GM23338 (cell line): ENCODE data around the gene ZNF469. TPM values are rescaled to one million over a fixed set of nuclear protein-coding genes. Genes with fewer than 3 reads are reported as not detected.

Source experiments
- ATAC-seq: fragments of 200-7000 bp; cut with Tn5 transposase; 3 replicates; pipeline ENCODE4 v1.9.1; 2020
- DNase-seq: peaks from one replicate; pipeline ENCODE4 v3.0.0-alpha.2; 2015; ENCODE audit warnings: low spot score
- H2AFZ ChIP-seq: fragments of 200-600 bp; sonication (generic); 2 replicates; pipeline ENCODE4 v1.8.0; 2016; ENCODE audit warnings: antibody characterized with exemption, mild to moderate bottlenecking, moderate library complexity
- H3F3A ChIP-seq: fragments of 200-600 bp; sonication (generic); replicated peaks from 2 replicates; pipeline ENCODE4 v1.8.0; 2017; ENCODE audit warnings: antibody characterized with exemption, mixed run types, low read depth
- H3K27ac ChIP-seq: fragments of 200-600 bp; sonication (generic); 2 replicates; pipeline ENCODE4 v1.6.1; 2016; ENCODE audit warnings: low read depth
- H3K27me3 ChIP-seq: fragments of 200-600 bp; sonication (generic); 2 replicates; pipeline ENCODE4 v1.8.0; 2016; ENCODE audit warnings: mild to moderate bottlenecking, mixed run types, moderate library complexity; ENCODE audit not compliant: insufficient read depth
- H3K36me3 ChIP-seq: fragments of 200-600 bp; sonication (generic); 2 replicates; pipeline ENCODE4 v1.8.0; 2016; ENCODE audit warnings: mild to moderate bottlenecking; ENCODE audit not compliant: insufficient read depth
- H3K4me1 ChIP-seq: fragments of 200-600 bp; sonication (generic); 2 replicates; pipeline ENCODE4 v1.8.0; 2016; ENCODE audit warnings: mild to moderate bottlenecking, moderate library complexity; ENCODE audit not compliant: insufficient read depth
- H3K4me2 ChIP-seq: fragments of 200-600 bp; sonication (generic); 2 replicates; pipeline ENCODE4 v1.7.1; 2017; ENCODE audit warnings: mixed run types
- H3K4me3 ChIP-seq: fragments of 200-600 bp; sonication (generic); 2 replicates; pipeline ENCODE4 v1.6.1; 2016; ENCODE audit warnings: mixed run types
- H3K79me2 ChIP-seq: fragments of 200-600 bp; sonication (generic); replicated peaks from 2 replicates; pipeline ENCODE4 v1.8.0; 2017; ENCODE audit warnings: mild to moderate bottlenecking; ENCODE audit not compliant: insufficient read depth
- H3K9me2 ChIP-seq: fragments of 200-600 bp; sonication (generic); 2 replicates; pipeline ENCODE4 v1.8.0; 2017; ENCODE audit not compliant: insufficient read depth
- H4K20me1 ChIP-seq: fragments of 200-600 bp; sonication (generic); replicated peaks from 2 replicates; pipeline ENCODE4 v1.8.0; 2017; ENCODE audit warnings: mild to moderate bottlenecking; ENCODE audit not compliant: insufficient read depth
- H3K27ac Mint-ChIP-seq: 2 replicates; pipeline ENCODE4 v1.8.0; 2020; ENCODE audit warnings: inconsistent platforms, mild to moderate bottlenecking, moderate library complexity, mixed read lengths
- H3K27me3 Mint-ChIP-seq: 3 replicates; pipeline ENCODE4 v1.8.0; 2022; ENCODE audit warnings: low read depth, mild to moderate bottlenecking, moderate library complexity, mixed read lengths, inconsistent platforms; ENCODE audit not compliant: insufficient read depth, poor library complexity
- H3K36me3 Mint-ChIP-seq: 3 replicates; pipeline ENCODE4 v1.8.0; 2021; ENCODE audit warnings: low read depth, mild to moderate bottlenecking, inconsistent platforms, moderate library complexity, mixed read lengths
- H3K4me1 Mint-ChIP-seq: 3 replicates; pipeline ENCODE4 v1.8.0; 2020; ENCODE audit warnings: mild to moderate bottlenecking, inconsistent platforms, mixed read lengths
- H3K4me3 Mint-ChIP-seq: 3 replicates; pipeline ENCODE4 v1.8.0; 2021; ENCODE audit warnings: moderate library complexity, mild to moderate bottlenecking, inconsistent platforms, mixed read lengths
- H3K9me3 Mint-ChIP-seq: 3 replicates; pipeline ENCODE4 v1.8.0; 2020; ENCODE audit warnings: moderate library complexity, mild to moderate bottlenecking, inconsistent platforms, mixed read lengths
- CREB1 ChIP-seq: fragments of 250-450 bp; sonication (Bioruptor Pico); IDR thresholded peaks from 2 replicates; pipeline ENCODE4 v1.5.0; 2020; ENCODE audit warnings: low read depth, mild to moderate bottlenecking, moderate library complexity
- ETS1 ChIP-seq: IDR thresholded peaks from 2 replicates; pipeline ENCODE4 v1.6.1; 2016; ENCODE audit warnings: antibody characterized with exemption
- EZH2phosphoT487 ChIP-seq: fragments of 200-600 bp; sonication (generic); IDR thresholded peaks from one replicate; pipeline ENCODE4 v1.8.1; 2018; ENCODE audit warnings: antibody characterized with exemption; ENCODE audit not compliant: unreplicated experiment
- JUNB ChIP-seq: IDR thresholded peaks from one replicate; pipeline ENCODE4 v1.6.1; 2016; ENCODE audit warnings: antibody characterized with exemption; ENCODE audit not compliant: unreplicated experiment
- NANOG ChIP-seq: IDR thresholded peaks from 2 replicates; pipeline ENCODE4 v1.6.1; 2016; ENCODE audit warnings: antibody characterized with exemption, borderline replicate concordance
- STAT1 ChIP-seq: IDR thresholded peaks from one replicate; pipeline ENCODE4 v1.6.1; 2016; ENCODE audit warnings: antibody characterized with exemption; ENCODE audit not compliant: unreplicated experiment
- ZNF114 ChIP-seq: fragments of 250-450 bp; sonication (Bioruptor Pico); IDR thresholded peaks from 2 replicates; pipeline ENCODE4 v1.5.0; 2020; ENCODE audit warnings: mild to moderate bottlenecking, moderate library complexity
- ZNF331 ChIP-seq: fragments of 250-450 bp; sonication (Bioruptor Pico); IDR thresholded peaks from 2 replicates; pipeline ENCODE4 v1.5.0; 2020; ENCODE audit warnings: low read depth, mild to moderate bottlenecking, moderate library complexity
- ZNF462 ChIP-seq: fragments of 250-450 bp; sonication (Bioruptor Pico); IDR thresholded peaks from 2 replicates; pipeline ENCODE4 v1.5.0; 2020; ENCODE audit warnings: mild to moderate bottlenecking, moderate library complexity
- polyA plus RNA-seq: library from polyadenylated mRNA; unstranded; fragments of >200 nt; fragmentation: Nextera tagmentation; extraction: Ambion mirVana; gene quantifications from 2 replicates; pipeline ENCODE4 v1.2.1, GENCODE V29; 2016
- total RNA-seq: library from RNA; depleted of rRNA; stranded (reverse); fragments of >200 nt; shearing (Covaris generic); gene quantifications from 2 replicates; pipeline ENCODE4 v1.2.3, GENCODE V29; 2014
- TF ChIP-seq, protein P1 (sequence below), 2 experiments: fragments of 200-600 bp in 1 of 2; sonication (generic) in 1 of 2; conservative IDR thresholded peaks; 2 replicates each; pipeline versions ENCODE4 v1.5.1 to v1.6.1; 2016 to 2017; ENCODE audit warnings: antibody characterized with exemption in 2 of 2, low read depth in 2 of 2, mild to moderate bottlenecking in 2 of 2, moderate library complexity in 1 of 2
- TF ChIP-seq, protein P2 (sequence below): IDR thresholded peaks from one replicate; pipeline ENCODE4 v1.6.1; 2018; ENCODE audit warnings: antibody characterized with exemption; ENCODE audit not compliant: unreplicated experiment

The ZNF469 gene
- total and polyA plus RNA-seq, 2 experiments from 2014 or later: 0.23 to 1.9 TPM

DNA sequence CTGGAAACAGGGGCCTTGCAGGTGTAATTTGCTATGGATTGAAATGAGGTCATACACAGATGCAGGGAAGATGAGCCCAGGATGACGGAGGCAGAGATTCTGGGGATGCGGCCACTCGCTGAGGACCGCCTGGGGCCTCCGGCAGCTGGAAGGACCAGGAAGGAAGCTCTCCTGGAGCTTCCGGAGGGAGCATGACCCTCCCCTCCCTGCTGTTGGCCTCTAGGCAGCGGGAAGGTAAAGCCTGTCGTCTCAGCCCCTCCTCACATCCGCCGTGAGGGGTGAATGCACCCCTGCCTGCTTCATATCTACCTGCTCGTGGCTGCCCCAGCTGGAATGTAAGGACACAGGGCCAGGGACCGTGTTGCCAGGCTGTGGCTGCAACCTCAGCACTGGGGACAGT lies 29.1 kb upstream of the ZNF469 start:
- Histone ChIP-seq H4K20me1 (no peaks in the 10 kb centered on the region), H3K36me3 (no peaks in the 10 kb centered on the region), H2AFZ (no peak overlapping the region), H3K4me1 (0 out of 2 replicates have a peak, but pooled peaks cover under 1% of the 10 kb centered on the region), H3K9me2 (no peaks in the 10 kb centered on the region), H3K27ac (no peak overlapping the region), H3K4me3 (no peak overlapping the region), H3F3A (no peaks in the 10 kb centered on the region), H3K79me2 (no peaks in the 10 kb centered on the region), H3K27me3 (no peaks in the 10 kb centered on the region), H3K4me2 (no peak overlapping the region)
- no peak overlapping the region for H3K27ac Mint-ChIP-seq
- DNase-seq (no peak), ATAC-seq (no peak)
- peaks cover 3% of the 10 kb centered on the region for H3K27me3 Mint-ChIP-seq
- peaks cover 4% of the 10 kb centered on the region; the same call in 1 of the 3 replicates for H3K9me3 Mint-ChIP-seq
- H3K36me3 Mint-ChIP-seq: no peaks in the 10 kb centered on the region
- no peak for TF ChIP-seq NANOG
- no peak for TF ChIP-seq ETS1
- no peak for TF ChIP-seq STAT1
- TF ChIP-seq, protein P1, sequence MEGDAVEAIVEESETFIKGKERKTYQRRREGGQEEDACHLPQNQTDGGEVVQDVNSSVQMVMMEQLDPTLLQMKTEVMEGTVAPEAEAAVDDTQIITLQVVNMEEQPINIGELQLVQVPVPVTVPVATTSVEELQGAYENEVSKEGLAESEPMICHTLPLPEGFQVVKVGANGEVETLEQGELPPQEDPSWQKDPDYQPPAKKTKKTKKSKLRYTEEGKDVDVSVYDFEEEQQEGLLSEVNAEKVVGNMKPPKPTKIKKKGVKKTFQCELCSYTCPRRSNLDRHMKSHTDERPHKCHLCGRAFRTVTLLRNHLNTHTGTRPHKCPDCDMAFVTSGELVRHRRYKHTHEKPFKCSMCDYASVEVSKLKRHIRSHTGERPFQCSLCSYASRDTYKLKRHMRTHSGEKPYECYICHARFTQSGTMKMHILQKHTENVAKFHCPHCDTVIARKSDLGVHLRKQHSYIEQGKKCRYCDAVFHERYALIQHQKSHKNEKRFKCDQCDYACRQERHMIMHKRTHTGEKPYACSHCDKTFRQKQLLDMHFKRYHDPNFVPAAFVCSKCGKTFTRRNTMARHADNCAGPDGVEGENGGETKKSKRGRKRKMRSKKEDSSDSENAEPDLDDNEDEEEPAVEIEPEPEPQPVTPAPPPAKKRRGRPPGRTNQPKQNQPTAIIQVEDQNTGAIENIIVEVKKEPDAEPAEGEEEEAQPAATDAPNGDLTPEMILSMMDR (conservative IDR thresholded peaks at IDR 0.05; ENCODE audit: low read depth in 2 of 2): no peak
- TF ChIP-seq ZNF114 (CRISPR knock-in tag): no peak
- TF ChIP-seq ZNF462 (CRISPR knock-in tag): no peak
- no peak for TF ChIP-seq ZNF331
- TF ChIP-seq EZH2phosphoT487: no peak
- TF ChIP-seq JUNB: no peak
- TF ChIP-seq, protein P2, sequence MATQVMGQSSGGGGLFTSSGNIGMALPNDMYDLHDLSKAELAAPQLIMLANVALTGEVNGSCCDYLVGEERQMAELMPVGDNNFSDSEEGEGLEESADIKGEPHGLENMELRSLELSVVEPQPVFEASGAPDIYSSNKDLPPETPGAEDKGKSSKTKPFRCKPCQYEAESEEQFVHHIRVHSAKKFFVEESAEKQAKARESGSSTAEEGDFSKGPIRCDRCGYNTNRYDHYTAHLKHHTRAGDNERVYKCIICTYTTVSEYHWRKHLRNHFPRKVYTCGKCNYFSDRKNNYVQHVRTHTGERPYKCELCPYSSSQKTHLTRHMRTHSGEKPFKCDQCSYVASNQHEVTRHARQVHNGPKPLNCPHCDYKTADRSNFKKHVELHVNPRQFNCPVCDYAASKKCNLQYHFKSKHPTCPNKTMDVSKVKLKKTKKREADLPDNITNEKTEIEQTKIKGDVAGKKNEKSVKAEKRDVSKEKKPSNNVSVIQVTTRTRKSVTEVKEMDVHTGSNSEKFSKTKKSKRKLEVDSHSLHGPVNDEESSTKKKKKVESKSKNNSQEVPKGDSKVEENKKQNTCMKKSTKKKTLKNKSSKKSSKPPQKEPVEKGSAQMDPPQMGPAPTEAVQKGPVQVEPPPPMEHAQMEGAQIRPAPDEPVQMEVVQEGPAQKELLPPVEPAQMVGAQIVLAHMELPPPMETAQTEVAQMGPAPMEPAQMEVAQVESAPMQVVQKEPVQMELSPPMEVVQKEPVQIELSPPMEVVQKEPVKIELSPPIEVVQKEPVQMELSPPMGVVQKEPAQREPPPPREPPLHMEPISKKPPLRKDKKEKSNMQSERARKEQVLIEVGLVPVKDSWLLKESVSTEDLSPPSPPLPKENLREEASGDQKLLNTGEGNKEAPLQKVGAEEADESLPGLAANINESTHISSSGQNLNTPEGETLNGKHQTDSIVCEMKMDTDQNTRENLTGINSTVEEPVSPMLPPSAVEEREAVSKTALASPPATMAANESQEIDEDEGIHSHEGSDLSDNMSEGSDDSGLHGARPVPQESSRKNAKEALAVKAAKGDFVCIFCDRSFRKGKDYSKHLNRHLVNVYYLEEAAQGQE: no peak
- no peak for TF ChIP-seq CREB1 (CRISPR knock-in tag)
- no peaks in the 10 kb centered on the region; the same call in 1 of the 3 replicates for H3K4me1 Mint-ChIP-seq
- no peak overlapping the region for H3K4me3 Mint-ChIP-seq
